Keratinocyte (primary cell): ENCODE results near the gene RAB44. TPM values are rescaled to one million over a fixed set of nuclear protein-coding genes. Genes with fewer than 3 reads are reported as not detected.

Experiments used
- DNase-seq: peaks from one replicate; pipeline ENCODE4 v3.0.0-alpha.2; 2011; ENCODE audit warnings: low read depth, missing footprints, low spot score
- FAIRE-seq: peaks from 2 replicates; lab custom pipeline; 2011; peaks lifted over from hg19 to GRCh38; lab: Jason Lieb, UNC
- H2AFZ ChIP-seq: 2 replicates; pipeline ENCODE4 v1.6.0; 2012; ENCODE audit warnings: low read length, control low read depth, inconsistent platforms; ENCODE audit not compliant: control insufficient read depth
- H3K27ac ChIP-seq: 2 replicates; pipeline ENCODE4 v1.5.1; 2011; ENCODE audit warnings: low read length; ENCODE audit not compliant: control insufficient read depth, insufficient read depth
- H3K27me3 ChIP-seq: 3 replicates; pipeline ENCODE4 v1.6.0; 2011; ENCODE audit warnings: low read length; ENCODE audit not compliant: control insufficient read depth, insufficient read depth; ENCODE audit errors: extremely low read depth
- H3K36me3 ChIP-seq, 2 experiments: 2 replicates in 1 of 2; 3 replicates in 1 of 2; pipeline ENCODE4 v1.5.1; 2011; ENCODE audit warnings: low read length in 2 of 2, mild to moderate bottlenecking in 1 of 2; ENCODE audit not compliant: control insufficient read depth in 2 of 2, insufficient read depth in 2 of 2; ENCODE audit errors: extremely low read depth in 1 of 2
- H3K4me1 ChIP-seq: 3 replicates; pipeline ENCODE4 v1.5.1; 2011; ENCODE audit warnings: low read length; ENCODE audit not compliant: control insufficient read depth, insufficient read depth; ENCODE audit errors: extremely low read depth
- H3K4me2 ChIP-seq: 3 replicates; pipeline ENCODE4 v1.6.0; 2011; ENCODE audit warnings: low read depth, low read length; ENCODE audit not compliant: control insufficient read depth, insufficient read depth; ENCODE audit errors: extremely low read depth
- H3K4me3 ChIP-seq, 3 experiments: fragments of 200-600 bp in 1 of 3; sonication (generic) in 1 of 3; 2 replicates in 2 of 3; 3 replicates in 1 of 3; pipeline ENCODE4 v1.5.1; 2011 to 2016; ENCODE audit warnings: low read length in 3 of 3, mild to moderate bottlenecking in 3 of 3, control low read depth in 2 of 3, inconsistent platforms in 1 of 3, low read depth in 1 of 3, mixed read lengths in 1 of 3, mixed run types in 1 of 3, moderate library complexity in 1 of 3; ENCODE audit not compliant: control insufficient read depth in 2 of 3, insufficient read depth in 2 of 3; ENCODE audit errors: extremely low read depth in 1 of 3
- H3K79me2 ChIP-seq: 2 replicates; pipeline ENCODE4 v1.6.0; 2012; ENCODE audit warnings: low read length; ENCODE audit not compliant: control insufficient read depth, insufficient read depth
- H3K9ac ChIP-seq: 3 replicates; pipeline ENCODE4 v1.6.0; 2011; ENCODE audit warnings: low read length; ENCODE audit not compliant: control insufficient read depth, insufficient read depth; ENCODE audit errors: extremely low read depth
- H3K9me1 ChIP-seq: 3 replicates; pipeline ENCODE4 v1.6.0; 2011; ENCODE audit warnings: low read length; ENCODE audit not compliant: control insufficient read depth, insufficient read depth; ENCODE audit errors: extremely low read depth
- H3K9me3 ChIP-seq: 2 replicates; pipeline ENCODE4 v1.5.1; 2012; ENCODE audit warnings: low read depth, low read length; ENCODE audit not compliant: control insufficient read depth
- H4K20me1 ChIP-seq: 3 replicates; pipeline ENCODE4 v1.6.0; 2011; ENCODE audit warnings: low read length; ENCODE audit not compliant: control insufficient read depth, insufficient read depth; ENCODE audit errors: extremely low read depth
- CTCF ChIP-seq, 3 experiments: IDR thresholded peaks in 1 of 3; conservative IDR thresholded peaks in 1 of 3; optimal IDR thresholded peaks in 1 of 3; 2 replicates in 2 of 3; 3 replicates in 1 of 3; pipeline versions ENCODE3 to v1.5.1; 2011; ENCODE audit warnings: low read length in 3 of 3, mild to moderate bottlenecking in 3 of 3, moderate library complexity in 2 of 3, control low read depth in 1 of 3, inconsistent platforms in 1 of 3; ENCODE audit not compliant: insufficient read depth in 2 of 3; ENCODE audit errors: extremely low read depth in 1 of 3
- EZH2 ChIP-seq: IDR thresholded peaks from one replicate; pipeline ENCODE4 v1.6.1; 2012; ENCODE audit warnings: inconsistent platforms, mild to moderate bottlenecking, low read length, moderate library complexity
- dilution Hi-C: fragments of 300-500 bp; cut with MboI; formaldehyde crosslinking; loops from one replicate; pipeline ENCODE4 v1.7.0; 2020; ENCODE audit warnings: low sequenced_read_pairs; ENCODE audit not compliant: extremely low pct_ligation_motif_present
- polyA plus RNA-seq, 5 experiments: library from polyadenylated mRNA; depleted of rRNA in 3 of 5; stranded (reverse) in 3 of 5; stranded (forward) in 1 of 5; unstranded in 1 of 5; fragments of >200 nt; gene quantifications; 1 replicate in 1 of 5; 2 replicates in 3 of 5; 3 replicates in 1 of 5; pipeline versions ENCODE4 v1.2.1 to v1.2.3, GENCODE V29; 2011 to 2012; ENCODE audit warnings: missing spikeins in 2 of 5, low read depth in 1 of 5, low replicate concordance in 1 of 5

RAB44 gene
- polyA plus RNA-seq, 1 donor (not counting 4 experiments of a cell fraction or from before 2014, with no cell fraction given), result 0.03 TPM

GRCh38 chr6:36739947-36740817 is 42.6 kb downstream of the RAB44 start:
- Histone ChIP-seq H3K4me3 (no peak overlapping the region), H3K9ac (no peak overlapping the region), H3K4me1 (peaks cover 15% of the 10 kb centered on the region), H3K27ac (no peak overlapping the region), H3K79me2 (no peaks in the 10 kb centered on the region), H4K20me1 (no peaks in the 10 kb centered on the region), H3K36me3 (no peaks in the 10 kb centered on the region), H3K9me3 (no peaks in the 10 kb centered on the region), H3K27me3 (no peaks in the 10 kb centered on the region), H2AFZ (no peak overlapping the region), H3K9me1 (no peaks in the 10 kb centered on the region), H3K4me2 (no peak overlapping the region)
- no peak for FAIRE-seq
- dilution Hi-C loops, result no loop called here
- DNase-seq, result no peak
- TF ChIP-seq CTCF (optimal IDR thresholded peaks at IDR 0.05 in 1 of 3, IDR thresholded peaks at IDR 0.05 in 1 of 3, conservative IDR thresholded peaks at IDR 0.05 in 1 of 3; ENCODE audit: extremely low read depth in 1 of 3, insufficient read depth in 2 of 3, low read length in 3 of 3), result no peak
- no peak for TF ChIP-seq EZH2

- Histone ChIP-seq H2AFZ (no peak overlapping the region), H3K27me3 (no peaks in the 10 kb centered on the region), H3K4me2 (no peak overlapping the region), H3K4me3 (no peak overlapping the region), H3K27ac (no peak overlapping the region), H4K20me1 (no peaks in the 10 kb centered on the region), H3K4me1 (peaks cover 10% of the 10 kb centered on the region), H3K79me2 (no peaks in the 10 kb centered on the region), H3K9me1 (no peaks in the 10 kb centered on the region), H3K9me3 (no peaks in the 10 kb centered on the region), H3K36me3 (no peaks in the 10 kb centered on the region), H3K9ac (no peak overlapping the region)
- TF ChIP-seq CTCF (optimal IDR thresholded peaks at IDR 0.05 in 1 of 3, IDR thresholded peaks at IDR 0.05 in 1 of 3, conservative IDR thresholded peaks at IDR 0.05 in 1 of 3; ENCODE audit: extremely low read depth in 1 of 3, insufficient read depth in 2 of 3, low read length in 3 of 3), result no peak
- TF ChIP-seq EZH2, result no peak
- FAIRE-seq (no peak), DNase-seq (no peak)
- dilution Hi-C loops, result no loop called here
These were observed 43.2 kb downstream of the RAB44 start for GRCh38 chr6:36740818-36741179.
